Lower leg skin (tissue), 3 donors: ENCODE results near the gene LOXL1.

ENCODE experiments used
- POLR2A ChIP-seq, 2 donors: fragments of 450-650 bp; IDR thresholded peaks; one replicate each; pipeline ENCODE4 v1.6.1; 2016 to 2017; ENCODE audit warnings: antibody characterized with exemption in 2 of 2, mild to moderate bottlenecking in 1 of 2, moderate library complexity in 1 of 2
- TF ChIP-seq, protein P1 (sequence below), 3 donors: fragments of 450-650 bp; IDR thresholded peaks; one replicate each; pipeline ENCODE4 v1.5.1; 2016; ENCODE audit warnings: antibody characterized with exemption in 3 of 3, mild to moderate bottlenecking in 3 of 3, moderate library complexity in 2 of 3

DNA sequence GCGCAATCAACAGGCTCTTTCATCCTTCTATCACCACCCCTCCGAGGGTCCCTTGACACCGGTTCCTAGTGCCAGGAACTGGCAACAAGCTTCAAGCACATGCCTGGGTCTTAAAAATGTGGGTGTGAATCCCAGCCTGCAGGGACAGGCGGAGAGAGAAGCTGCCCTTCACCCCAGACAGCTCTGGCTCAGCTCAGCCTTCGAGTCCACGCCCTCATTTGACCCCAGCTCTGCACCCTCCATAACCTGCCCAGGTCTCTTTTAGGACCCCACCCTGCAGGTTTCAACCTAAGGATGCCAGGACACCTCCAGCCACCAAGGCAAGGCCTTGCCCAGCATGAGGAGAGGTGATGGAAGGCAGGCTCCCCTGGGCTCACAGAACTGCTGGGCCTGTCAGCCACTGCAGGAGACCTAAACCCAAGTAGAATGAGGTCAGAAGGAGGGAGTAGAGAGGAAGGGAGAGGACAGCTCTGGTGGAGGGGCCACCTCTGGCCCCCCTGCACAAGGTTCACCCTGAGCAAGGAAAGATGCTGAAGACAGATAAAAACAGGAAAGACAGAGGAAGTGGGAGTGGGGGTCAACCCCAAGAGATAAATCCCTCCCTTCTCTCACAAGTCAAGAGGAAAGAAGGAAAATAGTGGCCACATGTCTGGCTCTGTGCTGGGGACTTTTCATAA lies 2.6 kb upstream of the LOXL1 start:
- TF ChIP-seq, protein P1, sequence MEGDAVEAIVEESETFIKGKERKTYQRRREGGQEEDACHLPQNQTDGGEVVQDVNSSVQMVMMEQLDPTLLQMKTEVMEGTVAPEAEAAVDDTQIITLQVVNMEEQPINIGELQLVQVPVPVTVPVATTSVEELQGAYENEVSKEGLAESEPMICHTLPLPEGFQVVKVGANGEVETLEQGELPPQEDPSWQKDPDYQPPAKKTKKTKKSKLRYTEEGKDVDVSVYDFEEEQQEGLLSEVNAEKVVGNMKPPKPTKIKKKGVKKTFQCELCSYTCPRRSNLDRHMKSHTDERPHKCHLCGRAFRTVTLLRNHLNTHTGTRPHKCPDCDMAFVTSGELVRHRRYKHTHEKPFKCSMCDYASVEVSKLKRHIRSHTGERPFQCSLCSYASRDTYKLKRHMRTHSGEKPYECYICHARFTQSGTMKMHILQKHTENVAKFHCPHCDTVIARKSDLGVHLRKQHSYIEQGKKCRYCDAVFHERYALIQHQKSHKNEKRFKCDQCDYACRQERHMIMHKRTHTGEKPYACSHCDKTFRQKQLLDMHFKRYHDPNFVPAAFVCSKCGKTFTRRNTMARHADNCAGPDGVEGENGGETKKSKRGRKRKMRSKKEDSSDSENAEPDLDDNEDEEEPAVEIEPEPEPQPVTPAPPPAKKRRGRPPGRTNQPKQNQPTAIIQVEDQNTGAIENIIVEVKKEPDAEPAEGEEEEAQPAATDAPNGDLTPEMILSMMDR (IDR thresholded peaks at IDR 0.05) = no peak
- no peak for TF ChIP-seq POLR2A (IDR thresholded peaks at IDR 0.05)
